Right kidney (tissue), 9 donors: ENCODE data around the gene EIF3A.
A peak's percentile ranks its signal among the peaks of the same experiment; 100 is the strongest.
"Not testable (repeated sequence)": the region's sequence is repeated elsewhere in the genome, so short reads cannot be mapped to it uniquely, and the experiment has no call there.

Experiments used
- DNase-seq: peaks from one replicate; pipeline ENCODE4 v3.0.0-alpha.2; 2016
- long read RNA-seq, 8 donors: transcript quantifications; one replicate each; lab custom pipeline, GENCODE V29; 2026

EIF3A gene
- long read RNA-seq, donor 1, partial matches to known transcripts = 140 of 141 reads
- long read RNA-seq, donor 1, other reads (novel, unspliced or antisense) = 0 of 141 reads
- long read RNA-seq, donor 2, partial matches to known transcripts = 54 of 54 reads
- long read RNA-seq, donor 2, other reads (novel, unspliced or antisense) = 0 of 54 reads
- long read RNA-seq, donor 3, full-length matches to known transcripts = 1 of 81 reads
- long read RNA-seq, donor 3, partial matches to known transcripts = 80 of 81 reads
- long read RNA-seq, donor 3, other reads (novel, unspliced or antisense) = 0 of 81 reads
- long read RNA-seq, donor 4, partial matches to known transcripts = 214 of 216 reads
- long read RNA-seq, donor 4, other reads (novel, unspliced or antisense) = 0 of 216 reads
- long read RNA-seq, donor 5, full-length matches to known transcripts = 4 of 89 reads
- long read RNA-seq, donor 5, partial matches to known transcripts = 85 of 89 reads
- long read RNA-seq, donor 5, other reads (novel, unspliced or antisense) = 0 of 89 reads
- long read RNA-seq, donor 6, partial matches to known transcripts = 118 of 122 reads
- long read RNA-seq, donor 6, other reads (novel, unspliced or antisense) = 0 of 122 reads
- long read RNA-seq, donor 7, full-length matches to known transcripts = 4 of 218 reads
- long read RNA-seq, donor 7, partial matches to known transcripts = 214 of 218 reads
- long read RNA-seq, donor 7, other reads (novel, unspliced or antisense) = 0 of 218 reads
- long read RNA-seq, donor 8, full-length matches to known transcripts = 3 of 121 reads
- long read RNA-seq, donor 8, partial matches to known transcripts = 118 of 121 reads
- long read RNA-seq, donor 8, other reads (novel, unspliced or antisense) = 0 of 121 reads

DNA sequence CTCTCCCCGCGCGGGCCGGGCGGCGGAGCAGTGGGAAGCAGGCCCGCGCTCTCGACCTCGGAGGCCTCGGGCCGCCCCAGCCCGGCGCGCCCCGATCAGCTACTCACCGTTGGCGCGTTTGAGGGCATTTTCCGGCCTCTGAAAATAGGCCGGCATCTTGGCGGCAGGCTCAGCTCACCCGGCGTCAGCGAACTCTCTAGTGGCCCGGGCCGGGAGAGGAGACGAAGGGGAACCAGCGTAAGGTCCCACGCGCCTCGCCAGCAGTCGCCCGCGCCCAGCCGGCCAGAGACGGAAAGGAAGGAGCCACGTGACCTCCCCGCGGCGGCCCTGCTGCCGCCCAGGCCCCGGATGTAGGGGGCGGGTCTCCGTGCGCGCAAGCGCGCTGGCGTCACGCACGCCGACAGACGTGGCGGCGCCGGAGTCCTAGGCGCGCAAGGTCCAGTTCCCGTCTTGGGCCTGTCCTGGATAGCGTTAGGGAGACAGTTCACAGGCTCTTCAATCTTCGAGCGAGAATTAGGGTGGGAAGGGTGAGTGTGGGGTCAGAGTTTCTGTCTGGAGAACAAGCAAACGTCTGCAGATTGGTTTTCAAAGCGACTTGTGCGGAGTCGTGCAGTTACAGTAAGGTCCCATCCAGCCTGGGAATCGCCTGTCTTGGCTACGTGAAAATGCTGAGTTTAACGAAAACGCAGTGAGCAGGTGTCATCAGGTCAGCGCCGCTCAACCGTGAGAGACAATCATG, at the start of gene EIF3A:
EIF3A (minus strand) TSS at position 297 of the 739 bp plus-strand sequence; CDS start at position 156, 141 bp downstream.
- peak; percentile 98 for DNase-seq

DNA sequence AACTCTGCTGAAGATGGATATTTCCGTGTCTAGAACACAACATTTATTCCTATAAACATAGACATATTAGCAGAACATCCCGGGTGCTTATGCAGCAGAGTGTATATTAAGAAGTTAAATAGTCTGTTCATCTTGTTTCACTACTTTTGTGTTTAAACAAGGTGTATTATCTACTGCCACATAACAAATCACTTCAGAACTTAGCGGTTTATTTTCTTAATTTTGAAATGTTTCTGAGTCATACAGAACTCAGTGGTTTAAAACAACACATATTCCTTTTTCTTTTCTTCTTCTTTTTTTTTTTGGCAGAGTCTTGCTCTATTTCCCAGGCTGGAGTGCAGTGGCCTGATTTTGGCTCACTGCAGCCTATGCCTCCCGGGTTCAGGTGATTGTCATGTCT, 49.1 kb upstream of the EIF3A start:
- DNase-seq = no peak

DNA sequence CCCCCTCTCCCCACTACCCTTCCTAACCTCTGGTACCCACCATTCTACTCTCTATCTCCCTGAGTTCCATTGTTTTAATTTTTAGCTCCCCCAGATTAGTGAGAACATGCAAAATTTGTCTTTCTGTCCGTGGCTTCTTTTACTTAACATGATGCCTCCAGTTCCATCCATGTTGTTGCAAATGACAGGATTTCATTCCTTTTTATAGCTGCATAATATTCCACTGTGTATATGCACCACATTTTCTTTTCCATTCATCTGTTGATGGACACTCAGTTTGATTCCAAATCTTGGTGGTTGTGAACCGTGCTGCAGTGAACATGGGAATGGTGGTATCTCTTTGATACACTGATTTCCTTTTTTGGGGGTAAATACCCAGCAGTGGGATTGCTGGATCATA, 45.3 kb upstream of the EIF3A start:
- DNase-seq = no peak

GRCh38 chr10:119120875-119121274, 40.3 kb upstream of the EIF3A start:
- no peak for DNase-seq

DNA sequence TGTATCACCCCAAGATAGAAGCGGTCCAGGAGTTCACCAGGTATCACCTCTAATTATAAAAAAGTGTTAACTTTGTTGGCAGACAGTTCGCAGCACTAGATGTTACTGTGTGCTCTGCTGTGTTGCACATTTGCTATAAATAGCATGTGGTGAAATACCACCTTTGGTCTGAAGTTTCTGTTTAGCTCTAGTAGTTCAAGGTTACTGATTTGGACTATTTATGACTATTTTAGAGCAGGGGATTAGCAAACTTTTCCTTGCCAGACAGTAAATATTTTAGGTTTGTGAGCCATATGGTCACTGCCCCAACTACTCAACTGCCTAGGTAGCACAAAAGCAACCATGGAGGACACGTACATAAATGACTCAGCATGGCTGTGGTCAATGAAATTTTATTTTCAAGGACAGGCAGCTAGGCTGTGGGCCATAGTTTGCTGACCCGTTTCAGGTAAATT, 39.8 kb upstream of the EIF3A start:
- DNase-seq = no peak

- no peak for DNase-seq
Observed at GRCh38 chr10:119119400-119119799, 38.8 kb upstream of the EIF3A start.

- DNase-seq = no peak
Observed at GRCh38 chr10:119118231-119118630, 37.6 kb upstream of the EIF3A start.

DNA sequence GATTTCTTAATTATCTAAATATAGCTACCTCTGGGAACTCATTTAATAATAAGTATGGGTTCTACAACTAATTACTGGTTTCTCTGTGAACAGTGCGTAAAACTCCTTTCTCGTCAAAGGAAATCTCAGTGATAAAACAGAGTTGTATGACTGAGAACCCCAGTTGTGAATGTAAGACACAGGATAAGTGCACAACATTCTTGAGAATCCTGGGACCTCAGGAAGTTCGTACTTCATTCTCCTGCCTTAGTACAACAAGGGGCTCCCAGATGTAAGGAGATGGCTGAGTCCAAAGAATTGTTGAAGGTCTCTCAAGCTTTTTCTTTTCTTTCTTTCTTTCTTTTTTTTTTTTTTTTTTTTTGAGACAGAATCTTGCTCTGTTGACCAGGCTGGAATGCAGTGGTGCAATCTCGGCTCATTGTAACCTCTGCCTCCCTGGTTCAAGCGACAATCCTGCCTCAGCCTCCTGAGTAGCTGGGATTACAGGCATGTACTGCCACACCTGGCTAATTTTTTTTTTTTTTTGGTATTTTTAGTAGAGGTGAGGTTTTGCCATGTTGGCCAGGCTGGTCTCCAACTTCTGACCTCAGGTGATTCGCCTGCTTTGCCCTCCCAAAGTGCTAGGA, 35.8 kb upstream of the EIF3A start:
- no peak for DNase-seq

DNA sequence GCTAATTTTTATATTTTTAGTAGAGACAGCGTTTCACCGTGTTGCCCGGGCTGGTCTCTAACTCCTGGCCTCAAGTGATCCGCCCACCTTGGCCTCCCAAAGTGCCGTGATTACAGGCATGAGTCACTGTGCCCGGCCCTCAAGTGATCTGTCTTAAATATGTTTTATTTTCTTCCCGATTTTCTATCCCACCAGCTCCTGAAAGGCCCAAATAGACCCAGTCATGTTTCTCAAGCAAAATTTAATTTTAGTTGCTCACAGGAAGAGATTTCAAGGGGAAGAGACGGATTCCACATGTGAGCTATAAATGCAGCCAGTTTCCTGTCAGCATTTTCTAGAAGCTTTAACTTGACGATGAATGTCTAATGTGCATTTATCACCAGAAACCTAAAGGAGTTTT, 35.3 kb upstream of the EIF3A start:
- DNase-seq = no peak

GRCh38 chr10:119113751-119114732, 33.4 kb upstream of the EIF3A start:
- DNase-seq = no peak

- DNase-seq = no peak
Observed at GRCh38 chr10:119112056-119112455, 31.4 kb upstream of the EIF3A start.

- not testable (repeated sequence) for DNase-seq
Observed at GRCh38 chr10:119107771-119108170, 27.2 kb upstream of the EIF3A start.

- DNase-seq = not testable (repeated sequence)
Observed at GRCh38 chr10:119107106-119107505, 26.5 kb upstream of the EIF3A start.

DNA sequence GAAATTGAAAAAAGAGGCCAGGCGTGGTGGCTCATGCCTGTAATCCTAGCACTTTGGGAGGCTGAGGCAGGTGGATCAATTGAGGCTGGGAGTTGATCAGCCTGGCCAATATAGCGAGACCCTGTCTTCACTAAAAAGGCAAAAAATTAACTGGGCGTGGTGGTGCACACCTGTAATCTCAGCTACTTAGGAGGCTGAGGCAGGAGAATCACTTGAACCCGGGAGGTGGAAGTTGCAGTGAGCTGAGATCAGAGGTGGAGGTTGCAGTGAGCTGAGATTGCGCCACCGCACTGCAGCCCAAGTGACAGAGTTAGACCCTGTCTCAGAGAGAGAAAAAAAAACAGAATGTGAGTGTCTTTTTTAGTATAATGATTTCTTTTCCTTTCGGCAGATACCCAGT, 25.3 kb upstream of the EIF3A start:
- not testable (repeated sequence) for DNase-seq

- DNase-seq = no peak
Observed at GRCh38 chr10:119105155-119105554, 24.5 kb upstream of the EIF3A start.

GRCh38 chr10:119104654-119105015, 24.0 kb upstream of the EIF3A start:
- peak; percentile 66 for DNase-seq

DNA sequence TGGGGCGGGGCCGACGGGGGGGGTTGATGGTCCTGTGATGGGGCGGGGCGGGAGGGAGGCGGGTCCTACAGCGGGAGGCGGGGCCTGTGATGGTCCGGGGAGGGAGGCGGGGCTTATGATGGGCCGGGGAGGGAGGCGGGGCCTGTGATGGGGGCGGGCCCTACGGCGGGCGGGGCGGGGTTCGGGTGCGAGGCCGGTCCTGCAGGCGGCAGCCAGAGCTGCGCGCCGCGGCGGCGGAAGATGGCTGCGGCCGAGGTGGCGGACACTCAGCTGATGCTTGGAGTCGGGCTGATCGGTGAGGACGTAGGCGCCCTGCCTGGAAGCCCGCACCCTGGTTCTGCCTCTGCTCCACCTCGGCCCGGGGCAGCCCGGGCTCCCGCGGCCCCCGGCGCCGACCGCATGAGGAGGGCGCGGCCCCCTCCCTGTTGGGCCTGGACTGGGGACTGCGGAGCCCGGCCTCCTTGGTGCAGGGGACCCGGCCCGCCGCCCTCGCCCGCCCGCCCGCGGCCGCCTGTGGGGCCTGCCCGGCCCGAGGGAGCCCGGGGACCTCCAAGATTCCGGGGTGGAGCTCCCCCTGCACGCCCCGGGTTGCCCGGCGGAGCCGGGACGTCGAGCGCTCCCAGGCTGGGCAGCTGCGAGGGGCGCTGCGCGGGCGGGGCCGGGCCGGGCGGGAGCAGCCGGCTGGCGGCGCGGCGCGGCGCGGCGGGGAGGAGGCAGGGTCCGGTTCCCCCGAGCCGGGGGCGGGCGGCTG, 23.5 kb upstream of the EIF3A start, which contains the start of gene DENND10:
DENND10 (plus strand) TSS at position 211 of the 751 bp plus-strand sequence; CDS start at position 241, 30 bp downstream.
- DNase-seq = peak; percentile 97

DNA sequence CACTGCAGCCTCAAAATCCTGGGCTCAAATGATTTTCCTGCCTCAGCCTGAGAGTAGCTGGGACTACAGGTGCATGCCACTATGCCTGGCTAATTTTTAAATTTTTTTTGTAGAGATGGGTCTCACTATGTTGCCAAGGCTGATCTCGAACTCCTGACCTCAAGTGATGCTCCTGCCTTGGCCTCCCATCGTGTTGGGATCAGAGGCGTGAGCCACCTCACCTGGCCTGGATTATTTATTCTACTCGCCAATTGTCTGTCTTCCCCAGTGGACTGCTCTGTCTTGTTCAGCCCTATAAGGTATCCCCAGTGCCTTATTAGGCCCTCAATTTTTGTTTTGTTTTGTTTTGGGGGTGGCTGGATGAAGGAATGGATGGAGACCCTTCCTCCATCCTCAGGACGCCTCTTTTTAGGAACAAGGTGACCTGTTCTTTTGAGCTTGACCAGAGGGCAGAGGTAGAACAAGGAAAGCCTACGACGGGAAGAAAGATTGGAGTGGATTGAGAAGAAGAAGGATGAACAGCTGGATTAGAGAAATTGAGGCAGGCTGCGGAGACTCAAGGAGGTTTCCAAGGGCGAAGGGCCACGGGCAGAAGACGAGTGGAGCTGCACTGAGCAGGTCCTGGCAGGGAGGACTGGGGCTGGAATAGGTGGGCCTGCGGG, 22.8 kb upstream of the EIF3A start:
- no peak for DNase-seq

- DNase-seq = no peak
Observed at GRCh38 chr10:119101366-119102098, 20.9 kb upstream of the EIF3A start.
